GM12873 (cell line): Measurements from ENCODE around the gene COL27A1.

Experiments used
- CTCF ChIP-seq: IDR thresholded peaks from 2 replicates; pipeline ENCODE4 v1.5.1; 2012; ENCODE audit warnings: low read depth, mild to moderate bottlenecking, moderate library complexity, low read length, control low read depth; ENCODE audit not compliant: insufficient read depth; ENCODE audit errors: missing control alignments

Gene COL27A1

GRCh38 chr9:114155263-114155994 lies at the start of gene COL27A1:
Gene COL27A1 (plus strand): TSS chr9:114155537. CDS start chr9:114155951, 414 bp downstream.
- peak; percentile 79 for TF ChIP-seq CTCF

DNA sequence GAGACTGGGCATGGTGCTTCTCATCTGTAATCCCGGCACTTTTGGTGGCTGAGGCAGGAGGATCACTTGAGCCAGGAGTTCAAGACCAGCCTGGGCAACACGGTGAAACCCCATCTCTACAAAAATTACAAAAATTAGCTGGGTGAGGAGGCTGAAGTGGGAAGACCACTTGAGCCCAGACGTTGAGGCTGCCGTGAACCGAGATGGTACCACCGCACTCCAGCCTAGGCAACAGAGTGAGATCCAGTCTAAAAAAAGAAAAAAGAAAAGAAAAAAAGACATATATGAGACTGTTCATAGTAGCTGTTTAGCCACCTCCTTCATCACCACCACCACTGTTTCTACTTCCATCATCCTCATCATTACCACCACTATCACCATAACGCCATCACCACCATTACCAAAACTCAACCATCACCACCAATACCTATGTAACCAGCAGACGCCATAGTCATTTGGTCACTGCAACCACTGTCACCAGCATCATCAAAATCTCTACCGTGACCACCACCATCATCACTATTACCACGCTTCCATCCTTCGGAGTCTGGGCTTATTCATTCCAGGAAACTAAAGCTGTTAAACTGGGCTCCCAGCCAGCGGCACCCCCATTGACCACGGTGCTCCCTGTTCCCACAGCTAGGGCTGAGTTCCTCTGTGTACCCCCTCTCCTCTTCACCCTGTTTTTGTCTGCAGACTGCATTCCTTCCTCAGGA lies 47.9 kb upstream of the COL27A1 start:
- TF ChIP-seq CTCF, result no peak

DNA sequence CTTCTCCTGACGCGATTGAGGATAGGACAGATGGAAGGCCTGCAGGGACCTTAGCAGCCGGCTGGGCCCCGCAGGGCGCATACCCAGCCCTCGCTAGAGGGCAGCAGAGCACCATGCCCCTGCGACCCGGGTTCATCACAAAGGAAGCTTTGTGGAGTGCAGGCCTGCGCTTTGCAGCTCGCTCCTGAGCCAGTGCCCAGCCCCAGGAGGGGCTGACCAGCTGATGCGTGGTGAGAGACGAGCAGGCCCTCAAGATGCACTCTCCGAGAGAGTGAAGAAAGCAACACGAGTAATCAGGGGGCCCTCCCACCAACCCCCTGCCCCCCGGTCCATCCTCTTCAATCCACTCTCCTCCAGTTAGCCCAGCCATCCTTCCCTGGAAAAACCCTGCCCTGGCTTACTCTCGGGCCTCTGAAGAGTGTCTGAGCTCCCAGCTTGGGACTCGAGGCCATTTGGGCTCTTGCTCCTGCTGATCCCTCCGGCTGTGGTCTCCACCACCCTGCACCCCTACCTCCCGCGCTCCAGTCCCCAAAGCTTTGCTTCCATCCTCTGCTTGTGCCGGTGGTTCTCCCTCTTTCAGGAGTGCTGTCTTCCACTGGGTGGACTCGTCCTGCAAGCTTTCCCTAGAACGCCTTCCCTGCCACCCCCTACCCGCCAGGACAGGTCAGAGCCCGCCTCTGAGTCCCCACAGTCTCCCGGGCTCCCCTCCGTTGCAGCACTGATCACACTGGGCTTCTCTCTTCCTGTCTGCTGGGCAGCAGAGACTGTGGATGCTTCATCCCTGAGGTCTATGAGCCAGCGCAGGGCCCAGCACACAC lies 47.1 kb upstream of the COL27A1 start:
- peak; percentile 98 for TF ChIP-seq CTCF

DNA sequence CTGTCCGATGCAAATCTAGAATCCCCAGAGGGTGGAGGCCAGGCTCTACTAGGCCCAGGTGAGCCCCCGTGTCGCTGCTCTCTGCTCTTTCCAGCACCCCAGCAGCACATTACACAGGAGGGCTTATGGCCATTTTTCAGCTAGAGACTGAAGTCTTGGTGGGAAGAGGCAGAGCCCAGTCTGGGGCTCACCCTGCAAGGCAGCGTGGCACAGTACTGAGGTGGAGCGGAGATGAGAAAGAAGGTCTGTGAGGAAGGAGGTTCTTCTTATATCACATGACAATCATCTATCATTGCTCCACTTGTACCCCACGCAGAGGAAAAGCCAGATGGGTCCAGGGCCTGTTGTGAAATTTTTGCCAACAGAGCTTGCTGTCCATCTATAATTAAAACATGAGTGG lies 46.2 kb upstream of the COL27A1 start:
- no peak for TF ChIP-seq CTCF

DNA sequence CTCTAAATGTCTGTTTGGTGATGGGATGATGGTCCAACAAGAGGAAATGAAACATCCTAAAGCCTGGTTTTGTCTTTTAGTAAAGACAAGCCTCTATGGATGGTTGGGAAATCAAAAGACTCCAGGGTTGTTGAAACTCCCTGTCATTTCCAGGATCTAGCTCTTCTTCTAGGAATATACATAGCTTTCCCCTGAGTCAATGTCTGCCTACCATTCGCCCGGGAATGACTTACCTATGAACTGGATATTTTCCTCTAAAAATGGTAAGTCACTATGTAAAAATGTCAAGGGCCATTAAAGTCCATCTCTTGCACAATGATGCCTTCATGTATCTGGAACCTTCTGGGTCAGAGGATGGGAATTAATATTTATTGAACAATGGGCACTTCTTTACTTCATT lies 45.2 kb upstream of the COL27A1 start:
- no peak for TF ChIP-seq CTCF

- no peak for TF ChIP-seq CTCF
Measured at GRCh38 chr9:114112325-114112724, 43.0 kb upstream of the COL27A1 start.
